GM21367 (cell line): ENCODE measurements around the gene TP53BP2.
"Not testable (repeated sequence)": the region's sequence is repeated elsewhere in the genome, so short reads cannot be mapped to it uniquely, and the experiment has no call there.

Source experiments
- ATAC-seq: cut with Tn5 transposase; IDR thresholded peaks from one replicate; pipeline ENCODE4 v1.9.1; 2021; ENCODE audit not compliant: unreplicated experiment

Gene TP53BP2

GRCh38 chr1:223856386-223856785 is 10.6 kb upstream of the TP53BP2 start:
- ATAC-seq: no peak

GRCh38 chr1:223853748-223854147 is 8.0 kb upstream of the TP53BP2 start:
- ATAC-seq: no peak

GRCh38 chr1:223853275-223853674 is 7.5 kb upstream of the TP53BP2 start:
- ATAC-seq: no peak

- ATAC-seq: no peak
These were observed 6.6 kb upstream of the TP53BP2 start for GRCh38 chr1:223852337-223852736.

- ATAC-seq: no peak
These were observed 3.9 kb upstream of the TP53BP2 start for GRCh38 chr1:223849352-223850254.

GRCh38 chr1:223848536-223848935 is 2.8 kb upstream of the TP53BP2 start:
- no peak for ATAC-seq

- ATAC-seq: no peak
These were observed 2.1 kb upstream of the TP53BP2 start for GRCh38 chr1:223847781-223848345.

- ATAC-seq: peak; percentile 19
These were observed 524 bp downstream of the TP53BP2 start for GRCh38 chr1:223845037-223845809.

GRCh38 chr1:223844787-223845036 is 1.0 kb downstream of the TP53BP2 start:
- ATAC-seq: no peak

GRCh38 chr1:223843934-223844786 is 1.6 kb downstream of the TP53BP2 start:
- no peak for ATAC-seq

- ATAC-seq: no peak
These were observed 3.0 kb downstream of the TP53BP2 start for GRCh38 chr1:223842784-223843183.

- not testable (repeated sequence) for ATAC-seq
These were observed 3.6 kb downstream of the TP53BP2 start for GRCh38 chr1:223841977-223842623.

- no peak for ATAC-seq
These were observed 5.5 kb downstream of the TP53BP2 start for GRCh38 chr1:223840254-223840653.

- no peak for ATAC-seq
These were observed 7.5 kb downstream of the TP53BP2 start for GRCh38 chr1:223838125-223838854.

GRCh38 chr1:223837687-223838086 is 8.1 kb downstream of the TP53BP2 start:
- ATAC-seq: no peak

- ATAC-seq: no peak
These were observed 8.5 kb downstream of the TP53BP2 start for GRCh38 chr1:223837206-223837605.

GRCh38 chr1:223836586-223836985 is 9.2 kb downstream of the TP53BP2 start:
- no peak for ATAC-seq

- ATAC-seq: no peak
These were observed 10.0 kb downstream of the TP53BP2 start for GRCh38 chr1:223835754-223836153.

GRCh38 chr1:223834660-223835263 is 11.0 kb downstream of the TP53BP2 start:
- ATAC-seq: no peak
